SK-N-SH (cell line): Measurements from ENCODE around the gene C1S. TPM values are rescaled to one million over a fixed set of nuclear protein-coding genes. Genes with fewer than 3 reads are reported as not detected.

ENCODE experiments used
- CTCF ChIA-PET: fragments of 300-600, 350-600 bp; formaldehyde crosslinking; extraction: SDS; loops from one replicate; lab custom pipeline; 2021; lab: Yijun Ruan, JAX
- POLR2A ChIA-PET: fragments of 350-600 bp; sonication (Branson Sonifier 250); formaldehyde crosslinking; extraction: SDS; loops from one replicate; lab custom pipeline; 2020; ENCODE audit warnings: antibody characterized with exemption, inconsistent platforms; lab: Yijun Ruan, JAX
- DNase-seq: peaks from one replicate; pipeline ENCODE4 v3.0.0; 2012
- H2AFZ ChIP-seq: fragments of 200-600 bp; sonication (generic); 2 replicates; pipeline ENCODE4 v1.8.1; 2016; ENCODE audit warnings: antibody characterized with exemption, mild to moderate bottlenecking, low read depth
- H3F3A ChIP-seq: fragments of 200-600 bp; sonication (generic); replicated peaks from 2 replicates; pipeline ENCODE3; 2016; ENCODE audit warnings: antibody characterized with exemption, mild to moderate bottlenecking; ENCODE audit not compliant: insufficient read depth
- H3K27ac ChIP-seq, 2 experiments: fragments of 200-500 bp in 1 of 2; fragments of 200-600 bp in 1 of 2; sonication (Bioruptor generic) in 1 of 2; sonication (generic), shearing (Covaris generic) in 1 of 2; 2 replicates each; pipeline versions ENCODE4 v1.5.1 to v1.6.1; 2014 to 2016; ENCODE audit warnings: low read depth in 2 of 2, inconsistent platforms in 1 of 2, low read length in 1 of 2, mild to moderate bottlenecking in 1 of 2, mixed read lengths in 1 of 2
- H3K27me3 ChIP-seq: fragments of 200-600 bp; sonication (generic), shearing (Covaris generic); 2 replicates; pipeline ENCODE4 v1.6.1; 2016; ENCODE audit warnings: mixed run types; ENCODE audit not compliant: insufficient read depth
- H3K36me3 ChIP-seq, 2 experiments: fragments of 200-500 bp in 1 of 2; fragments of 200-600 bp in 1 of 2; sonication (Bioruptor generic) in 1 of 2; sonication (generic) in 1 of 2; replicated peaks in 1 of 2; 2 replicates each; pipeline versions ENCODE3 to v1.5.1; 2014 to 2016; ENCODE audit warnings: low read length in 1 of 2, mild to moderate bottlenecking in 1 of 2; ENCODE audit not compliant: insufficient read depth in 2 of 2, control insufficient read depth in 1 of 2
- H3K4me1 ChIP-seq, 2 experiments: fragments of 200-500 bp in 1 of 2; fragments of 200-600 bp in 1 of 2; sonication (Bioruptor generic) in 1 of 2; sonication (generic), shearing (Covaris generic) in 1 of 2; 2 replicates each; pipeline versions ENCODE4 v1.5.1 to v1.6.1; 2014 to 2016; ENCODE audit warnings: low read depth in 1 of 2, low read length in 1 of 2, mixed run types in 1 of 2; ENCODE audit not compliant: insufficient read depth in 2 of 2, control insufficient read depth in 1 of 2
- H3K4me2 ChIP-seq: fragments of 200-600 bp; sonication (generic), shearing (Covaris generic); 2 replicates; pipeline ENCODE4 v1.6.1; 2017; ENCODE audit warnings: mixed run types
- H3K4me3 ChIP-seq, 2 experiments: fragments of 200-500 bp in 1 of 2; fragments of 200-600 bp in 1 of 2; sonication (Bioruptor generic) in 1 of 2; sonication (generic), shearing (Covaris generic) in 1 of 2; 2 replicates each; pipeline versions ENCODE4 v1.5.1 to v1.8.1; 2014 to 2016; ENCODE audit warnings: low read depth in 2 of 2, inconsistent platforms in 1 of 2, low read length in 1 of 2, mild to moderate bottlenecking in 1 of 2, mixed read lengths in 1 of 2, moderate library complexity in 1 of 2
- H3K79me2 ChIP-seq: fragments of 200-600 bp; sonication (generic); 2 replicates; pipeline ENCODE4 v1.8.1; 2017; ENCODE audit warnings: mild to moderate bottlenecking; ENCODE audit not compliant: insufficient read depth
- H3K9ac ChIP-seq: fragments of 200-600 bp; sonication (generic); 2 replicates; pipeline ENCODE4 v1.6.1; 2017; ENCODE audit warnings: mixed run types
- H3K9me2 ChIP-seq: fragments of 200-600 bp; sonication (generic); 2 replicates; pipeline ENCODE4 v1.6.1; 2017; ENCODE audit warnings: mixed run types
- H3K9me3 ChIP-seq: fragments of 200-600 bp; sonication (generic); 2 replicates; pipeline ENCODE4 v1.6.1; 2017; ENCODE audit warnings: mixed run types, mild to moderate bottlenecking, moderate library complexity
- H4K20me1 ChIP-seq: fragments of 200-600 bp; sonication (generic); 2 replicates; pipeline ENCODE4 v1.6.1; 2017; ENCODE audit warnings: mild to moderate bottlenecking, mixed run types; ENCODE audit not compliant: insufficient read depth
- CHD2 ChIP-seq: fragments of 150-350 bp; IDR thresholded peaks from 2 replicates; pipeline ENCODE4 v1.6.1; 2018; ENCODE audit warnings: low read length; ENCODE audit not compliant: partially characterized antibody
- EZH2phosphoT487 ChIP-seq: fragments of 200-600 bp; sonication (generic); IDR thresholded peaks from 2 replicates; pipeline ENCODE4 v1.6.1; 2017; ENCODE audit warnings: low read depth, mixed run types, mild to moderate bottlenecking, antibody characterized with exemption, moderate library complexity, borderline replicate concordance
- FOXM1 ChIP-seq: IDR thresholded peaks from 2 replicates; pipeline ENCODE4 v1.4.0; 2012; ENCODE audit warnings: low read depth, mild to moderate bottlenecking
- GATA2 ChIP-seq: sonication (generic); formaldehyde crosslinking; IDR thresholded peaks from 2 replicates; pipeline ENCODE4 v1.5.0; 2020; ENCODE audit warnings: mild to moderate bottlenecking, missing genetic modification reagents
- MAX ChIP-seq: IDR thresholded peaks from 2 replicates; pipeline ENCODE4 v1.4.0; 2012; ENCODE audit warnings: low read depth
- MXI1 ChIP-seq: IDR thresholded peaks from 2 replicates; pipeline ENCODE4 v1.6.1; 2012; ENCODE audit warnings: mild to moderate bottlenecking, low read depth, low read length, improper control_type of control experiment
- RXRA ChIP-seq: IDR thresholded peaks from 2 replicates; pipeline ENCODE4 v1.4.0; 2012; ENCODE audit warnings: low read depth, mild to moderate bottlenecking, borderline replicate concordance
- SMC3 ChIP-seq: IDR thresholded peaks from 2 replicates; pipeline ENCODE4 v1.6.1; 2012; ENCODE audit warnings: low read depth, low read length, improper control_type of control experiment
- TAF1 ChIP-seq: IDR thresholded peaks from 2 replicates; pipeline ENCODE4 v1.6.1; 2012; ENCODE audit warnings: low read depth, mild to moderate bottlenecking, low read length, moderate library complexity, borderline replicate concordance
- TEAD4 ChIP-seq: IDR thresholded peaks from 2 replicates; pipeline ENCODE4 v1.4.0; 2012; ENCODE audit warnings: mild to moderate bottlenecking, borderline replicate concordance; ENCODE audit not compliant: insufficient read depth
- USF1 ChIP-seq: IDR thresholded peaks from 2 replicates; pipeline ENCODE4 v1.4.0; 2012; ENCODE audit warnings: low read depth, borderline replicate concordance
- USF2 ChIP-seq: fragments of 150-350 bp; IDR thresholded peaks from 2 replicates; pipeline ENCODE4 v1.6.1; 2017; ENCODE audit warnings: antibody characterized with exemption, low read length, low read depth, borderline replicate concordance
- YY1 ChIP-seq: IDR thresholded peaks from 2 replicates; pipeline ENCODE4 v1.4.0; 2012; ENCODE audit warnings: low read depth, mild to moderate bottlenecking
- ZBTB33 ChIP-seq: IDR thresholded peaks from 2 replicates; pipeline ENCODE4 v1.4.0; 2012; ENCODE audit warnings: low read depth, borderline replicate concordance
- WGBS: methylation state at CpG from one replicate; pipeline ENCODE4 v1.1.6; 2017; ENCODE audit warnings: low lambda C conversion rate; 5-methylcytosine and 5-hydroxymethylcytosine counted together
- polyA plus RNA-seq, 3 experiments: library from polyadenylated mRNA; depleted of rRNA; stranded (reverse); fragments of >200 nt; gene quantifications; 2 replicates each; pipeline ENCODE4 v1.2.3, GENCODE V29; 2012

The C1S gene
- polyA plus RNA-seq, 1 of the 3 experiments (the other 2 are of a cell fraction), result 14.5 TPM

- no peak for TF ChIP-seq MXI1
- TF ChIP-seq ZBTB33, result no peak
Measured at GRCh38 chr12:7117670-7118069, 57.2 kb downstream of the C1S start (continued).

- Histone ChIP-seq H3K79me2 (no peaks in the 10 kb centered on the region), H3K27me3 (peaks cover 10% of the 10 kb centered on the region; the same call in 1 of the 2 replicates), H3K4me3 (no peak overlapping the region), H3F3A (no peaks in the 10 kb centered on the region), H3K4me1 (no peaks in the 10 kb centered on the region; a peak in 1 of 4 replicates), H3K36me3 (no peaks in the 10 kb centered on the region), H3K27ac (no peak overlapping the region), H2AFZ (no peak overlapping the region), H3K9ac (no peak overlapping the region), H3K4me2 (no peak overlapping the region), H3K9me2 (no peaks in the 10 kb centered on the region), H3K9me3 (no peaks in the 10 kb centered on the region), H4K20me1 (no peaks in the 10 kb centered on the region)
- DNase-seq, result no peak
- TF ChIP-seq EZH2phosphoT487, result no peak
- TF ChIP-seq TAF1, result no peak
- TF ChIP-seq MAX, result no peak
- no peak for TF ChIP-seq YY1
- no peak for TF ChIP-seq RXRA
- no peak for TF ChIP-seq FOXM1
- WGBS, result 39% methylated on average over 1 of the region's 3 CpGs
- POLR2A ChIA-PET, result no interaction called here
- CTCF ChIA-PET, result interaction anchor here (1.0 kb wide), 1 partner anchor 69 kb away, joined by 3 read pairs; no protein-coding TSS in a partner anchor
Measured at GRCh38 chr12:7118881-7119280, 58.4 kb downstream of the C1S start.

GRCh38 chr12:7120166-7120565 is 59.6 kb downstream of the C1S start:
- Histone ChIP-seq H3K36me3 (no peaks in the 10 kb centered on the region), H3F3A (no peaks in the 10 kb centered on the region), H3K79me2 (no peaks in the 10 kb centered on the region), H2AFZ (no peak overlapping the region), H4K20me1 (no peaks in the 10 kb centered on the region), H3K4me3 (no peak overlapping the region), H3K27ac (no peak overlapping the region), H3K27me3 (peaks cover 10% of the 10 kb centered on the region; the same call in 1 of the 2 replicates), H3K9ac (no peak overlapping the region), H3K4me1 (no peaks in the 10 kb centered on the region), H3K9me2 (no peaks in the 10 kb centered on the region), H3K9me3 (no peaks in the 10 kb centered on the region), H3K4me2 (no peak overlapping the region)
- 80% methylated on average over 5 of the region's 5 CpGs for WGBS
- DNase-seq, result no peak
- CTCF ChIA-PET, result no interaction called here
- POLR2A ChIA-PET, result no interaction called here
- no peak for TF ChIP-seq CHD2
- no peak for TF ChIP-seq TEAD4
- no peak for TF ChIP-seq GATA2 (CRISPR knock-in tag)
- TF ChIP-seq USF2, result no peak
- TF ChIP-seq USF1, result no peak
- TF ChIP-seq SMC3, result no peak
